Globus pallidus (tissue), 1 donor: ENCODE results near the gene VPS39.

Experiments
- DNase-seq: peaks from one replicate; pipeline ENCODE4 v3.0.0-alpha.2; 2015; ENCODE audit warnings: low spot score

VPS39 gene

DNA sequence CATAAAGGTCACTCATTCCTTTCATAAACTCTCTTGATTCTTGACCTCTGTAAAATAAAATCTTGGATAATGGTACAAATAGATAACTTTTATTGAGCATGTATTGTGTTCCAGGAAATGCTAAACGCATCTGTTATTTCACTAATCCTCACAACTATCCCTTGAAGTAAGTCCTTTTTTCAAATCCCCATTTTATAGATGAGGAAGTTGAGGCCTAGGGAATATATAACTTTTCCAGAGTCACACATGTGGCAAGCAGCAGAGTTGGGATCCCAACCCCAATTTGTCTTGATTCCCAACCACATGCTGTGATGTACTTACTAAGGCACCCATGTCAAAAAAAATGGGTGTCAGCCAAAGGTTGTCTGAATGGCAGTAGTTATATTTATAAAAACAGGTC lies 6.3 kb downstream of the VPS39 start:
- DNase-seq: no peak

DNA sequence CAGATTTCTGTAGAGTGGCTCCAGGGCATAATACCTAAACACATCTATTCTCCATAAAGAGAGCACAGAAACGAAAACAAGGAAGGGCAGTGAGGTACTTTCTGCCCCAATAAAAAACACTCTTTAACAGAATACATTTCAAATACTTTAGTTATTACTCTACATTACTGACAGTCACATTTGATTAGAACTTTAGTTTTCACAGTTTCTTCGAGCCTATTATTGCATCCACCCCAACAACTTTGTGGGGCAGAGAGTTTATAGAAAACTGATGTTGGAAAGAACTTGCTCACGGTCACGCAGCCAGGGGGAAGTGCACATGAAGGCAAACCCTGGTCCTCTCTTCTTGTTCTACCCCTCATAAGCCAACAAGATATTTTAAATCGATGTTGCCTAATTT lies 9.0 kb downstream of the VPS39 start:
- no peak for DNase-seq

DNA sequence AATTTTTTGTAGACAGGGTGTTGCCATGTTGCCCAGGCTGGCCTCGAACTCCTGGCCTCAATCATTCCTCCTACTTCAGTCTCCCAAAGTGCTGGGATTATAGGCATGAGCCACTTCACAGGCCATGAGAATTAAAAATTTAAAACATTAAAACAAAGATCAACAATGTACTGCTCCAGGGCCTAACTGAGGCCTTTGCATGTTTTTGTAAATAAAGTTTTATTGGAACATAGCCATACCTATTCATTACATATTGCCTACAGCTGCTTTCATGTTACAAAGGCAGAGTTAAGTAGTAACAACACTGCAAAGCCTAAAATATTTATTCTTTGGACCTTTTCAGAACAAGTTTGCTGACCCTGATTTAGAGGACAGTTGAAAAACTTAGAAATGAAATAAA lies 9.6 kb downstream of the VPS39 start:
- DNase-seq: no peak

DNA sequence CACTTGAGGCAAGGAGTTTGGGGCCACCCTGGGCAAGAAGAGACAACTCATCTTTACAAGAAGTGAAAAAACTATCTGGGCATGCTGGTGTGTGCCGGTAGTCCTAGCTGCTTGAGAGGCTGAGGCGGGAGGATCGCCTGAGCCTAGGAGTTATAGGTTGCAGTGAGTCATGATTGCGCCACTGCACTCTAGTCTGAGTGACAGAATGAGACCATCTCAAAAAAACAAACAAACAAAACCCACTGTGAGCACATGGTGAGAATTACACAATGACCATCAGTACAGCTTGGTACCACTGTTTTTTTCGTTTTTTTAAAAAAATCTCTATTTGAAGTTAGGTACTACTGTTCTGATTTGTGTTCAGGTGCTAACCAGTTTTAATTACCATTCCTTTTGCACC lies 13.6 kb downstream of the VPS39 start:
- DNase-seq: no peak

DNA sequence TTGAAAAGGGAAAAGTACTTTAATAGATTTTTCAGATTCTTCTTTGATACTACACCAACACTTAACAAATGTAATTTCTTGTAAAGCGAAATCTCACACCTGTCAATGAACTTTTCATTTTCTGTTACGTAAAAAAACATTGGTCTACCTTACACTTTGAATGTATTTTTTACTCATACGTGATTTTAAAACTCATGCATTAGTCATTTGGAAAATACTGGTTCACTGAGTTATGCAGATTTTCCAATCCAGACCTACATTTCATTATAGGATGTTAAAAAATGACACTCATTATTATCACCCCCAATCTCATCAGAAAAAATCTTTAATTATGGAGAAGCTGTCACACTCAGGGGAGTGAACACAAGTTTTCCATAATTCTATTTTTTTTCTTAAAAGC lies 14.7 kb downstream of the VPS39 start:
- DNase-seq: no peak

DNA sequence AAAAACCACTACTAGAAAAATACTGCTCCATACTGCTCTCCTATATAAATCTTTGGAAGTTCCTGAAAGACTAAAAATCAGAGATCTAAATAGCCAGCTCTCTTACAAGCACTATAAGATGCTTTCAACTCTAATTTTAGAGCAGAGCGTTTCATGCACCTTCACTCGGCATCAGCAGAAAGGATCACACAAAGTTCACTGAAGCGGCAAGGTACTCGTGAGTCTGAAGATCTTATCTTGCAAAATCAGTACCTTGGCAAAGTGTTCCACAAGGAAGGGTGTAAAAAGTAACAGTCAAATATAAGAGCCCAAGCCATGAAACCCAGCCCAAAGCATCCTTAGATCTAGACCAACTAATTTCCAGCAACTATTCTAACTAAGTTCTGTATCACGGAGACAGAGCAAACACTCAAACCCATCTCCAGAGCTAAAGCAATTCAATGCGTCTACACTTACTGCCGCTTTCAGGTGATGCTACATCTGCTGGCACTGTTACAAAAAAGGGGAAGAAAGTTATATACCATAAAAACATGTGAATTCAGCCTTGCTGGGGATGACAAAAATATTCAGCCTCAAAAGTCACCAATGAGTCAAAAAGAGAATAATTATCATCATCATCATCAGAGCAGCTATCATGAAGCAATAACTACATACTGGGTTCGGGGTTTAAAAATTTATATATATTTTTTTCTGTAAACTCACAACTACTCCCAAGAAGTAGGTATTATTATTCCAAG lies 16.3 kb downstream of the VPS39 start:
- no peak for DNase-seq

DNA sequence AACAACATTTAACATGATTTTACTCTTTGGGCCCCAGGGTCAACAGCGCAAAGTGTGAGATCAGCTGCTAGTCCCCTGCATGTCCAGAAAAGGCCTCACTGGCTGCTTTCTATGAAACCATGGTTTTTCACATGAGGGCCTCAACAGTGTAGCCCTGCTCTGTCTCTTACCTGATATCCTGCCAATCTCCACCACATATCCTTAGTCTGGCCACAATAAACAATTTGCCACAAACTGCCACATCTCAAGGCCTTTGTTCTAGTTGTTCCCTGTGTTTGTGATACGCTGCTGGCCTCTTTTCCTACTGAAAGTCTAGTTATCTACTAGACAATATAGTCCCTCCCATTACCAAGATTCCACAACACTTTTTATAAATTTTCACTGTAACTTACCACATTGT lies 17.7 kb downstream of the VPS39 start:
- DNase-seq: no peak

DNA sequence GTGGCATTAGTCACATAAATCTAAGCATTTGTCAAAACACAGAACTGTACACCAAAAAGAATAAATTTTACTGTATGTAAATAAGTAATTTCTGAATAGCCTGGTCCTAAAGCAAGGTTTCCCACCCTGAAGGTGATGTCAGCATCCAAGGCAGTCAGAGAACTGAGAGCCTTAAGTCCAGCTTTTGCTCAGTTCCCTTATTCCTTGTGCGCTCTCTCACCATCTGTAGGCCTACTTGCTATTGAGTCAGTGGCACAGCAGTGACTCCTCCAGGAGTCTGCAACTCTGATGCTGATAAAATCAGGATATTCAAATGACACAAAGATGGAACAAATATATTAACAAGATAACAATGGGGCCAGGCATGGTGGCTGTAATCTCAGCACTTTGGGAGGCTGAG lies 22.3 kb downstream of the VPS39 start:
- no peak for DNase-seq

DNA sequence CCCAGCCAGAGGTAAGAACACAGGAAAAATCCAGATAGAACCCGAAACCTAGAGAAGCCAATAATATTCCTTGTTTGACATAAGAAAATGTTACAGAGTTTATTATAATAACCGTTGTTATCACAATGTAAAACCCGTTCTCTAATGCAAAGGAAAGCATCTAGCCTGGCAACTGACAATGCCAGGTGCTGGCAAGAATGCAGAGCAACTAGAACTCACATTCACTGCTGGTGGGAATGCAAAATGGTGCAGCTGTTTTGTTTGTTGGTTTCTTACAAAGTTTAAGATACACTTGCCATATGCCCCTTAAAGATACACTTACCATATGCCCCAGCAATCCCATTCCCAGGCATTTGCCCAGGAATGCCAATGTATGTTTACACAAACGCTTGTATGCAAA lies 23.4 kb downstream of the VPS39 start:
- no peak for DNase-seq

DNA sequence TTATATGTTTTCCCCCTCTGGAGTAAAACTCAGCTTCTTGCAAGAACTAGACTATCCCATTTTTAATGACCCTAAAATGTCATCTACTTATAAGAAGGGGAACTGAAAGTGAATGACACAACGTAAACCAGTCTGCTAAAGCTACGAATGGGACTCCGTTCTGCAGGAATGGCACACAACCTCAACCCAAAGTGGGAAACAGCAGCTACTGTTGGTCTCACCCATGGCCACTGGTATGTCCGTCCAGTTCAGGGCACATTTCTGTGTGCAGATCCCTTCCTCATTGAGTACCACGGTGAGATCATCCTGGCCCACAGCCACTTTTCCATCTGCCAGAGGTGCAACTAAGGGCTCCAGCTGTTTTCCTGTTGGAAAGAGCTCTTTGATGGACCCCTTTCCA lies 23.8 kb downstream of the VPS39 start:
- peak; percentile 31 for DNase-seq

DNA sequence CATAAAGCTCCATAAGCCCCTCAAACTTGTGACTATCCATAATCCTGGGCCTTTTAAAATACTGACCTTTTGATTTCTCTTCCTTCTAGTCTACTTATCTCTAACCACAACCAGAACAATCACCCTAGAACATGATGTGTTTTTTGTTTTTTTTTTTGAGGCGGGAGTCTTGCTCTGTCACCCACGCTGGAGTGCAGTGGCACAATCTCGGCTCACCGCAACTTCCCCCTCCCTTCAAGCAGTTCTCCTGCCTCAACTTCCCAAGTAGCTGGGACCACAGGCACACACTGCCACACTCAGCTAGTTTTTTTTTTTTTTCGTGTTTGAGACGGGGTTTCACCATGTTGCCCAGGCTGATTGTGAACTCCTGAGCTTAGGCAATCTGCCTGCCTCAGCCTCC lies 25.1 kb downstream of the VPS39 start:
- DNase-seq: no peak

DNA sequence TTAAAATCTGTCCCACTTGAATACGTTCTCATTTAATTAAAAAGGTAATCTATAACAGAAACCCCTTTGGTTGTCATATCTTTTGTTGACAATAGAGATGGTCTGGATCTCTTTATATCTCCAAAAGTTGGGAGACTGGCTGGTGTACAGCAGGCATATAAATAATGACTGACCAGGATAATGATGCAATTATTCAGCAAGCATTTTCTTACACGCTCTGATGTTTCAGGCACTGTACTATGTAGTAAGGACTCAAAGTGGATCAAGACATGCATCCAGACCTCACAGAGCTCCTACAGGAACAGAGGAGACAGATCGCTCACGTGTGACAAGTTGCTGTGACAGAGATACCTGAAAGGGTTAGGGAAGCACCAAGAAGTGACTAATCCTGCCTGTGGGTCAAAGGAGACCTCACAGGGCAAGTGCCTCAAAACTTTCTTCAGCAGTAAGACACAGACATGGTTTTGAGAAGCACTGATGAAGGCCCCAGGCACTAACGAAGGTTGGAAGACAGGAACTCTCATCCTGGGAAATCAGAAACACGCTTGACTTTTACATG lies 25.7 kb downstream of the VPS39 start:
- DNase-seq: no peak

DNA sequence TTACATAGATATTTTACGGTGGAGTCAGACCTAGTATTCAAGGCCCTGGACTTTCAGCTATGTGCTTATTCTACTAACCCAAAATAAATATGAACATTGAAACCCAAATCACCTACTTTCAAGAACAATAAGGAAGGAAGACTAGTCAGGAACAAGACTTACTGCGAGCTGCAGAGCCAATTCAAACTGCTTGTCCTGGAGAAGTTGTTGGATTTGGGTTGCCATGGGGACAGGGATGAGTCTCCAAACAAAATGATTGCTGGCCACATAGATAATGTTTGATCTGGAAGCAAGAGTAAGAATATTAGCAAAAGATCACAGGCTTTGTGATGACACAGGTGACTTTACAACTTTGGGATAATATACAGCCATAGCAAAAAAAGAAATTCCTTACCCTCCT lies 30.0 kb downstream of the VPS39 start:
- DNase-seq: no peak

DNA sequence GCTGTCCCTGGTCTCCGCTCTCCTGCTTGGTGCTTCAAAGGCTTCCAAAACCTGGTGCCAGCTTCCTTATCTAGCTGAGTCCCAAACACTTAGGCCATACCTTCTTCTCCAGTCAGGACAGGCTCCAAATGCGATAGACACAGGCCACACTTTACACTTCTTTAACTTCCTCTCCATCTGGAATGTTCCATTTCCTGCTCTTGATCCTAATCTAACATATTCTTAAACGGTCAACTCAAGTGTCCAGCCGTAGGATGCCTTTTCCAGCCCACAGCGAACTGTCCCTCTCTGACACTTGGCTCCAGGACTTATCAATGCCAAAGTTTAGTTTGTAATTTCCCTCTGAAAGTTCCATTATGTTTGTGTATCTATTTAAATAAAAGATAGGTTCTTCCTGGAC lies 32.4 kb downstream of the VPS39 start:
- no peak for DNase-seq

DNA sequence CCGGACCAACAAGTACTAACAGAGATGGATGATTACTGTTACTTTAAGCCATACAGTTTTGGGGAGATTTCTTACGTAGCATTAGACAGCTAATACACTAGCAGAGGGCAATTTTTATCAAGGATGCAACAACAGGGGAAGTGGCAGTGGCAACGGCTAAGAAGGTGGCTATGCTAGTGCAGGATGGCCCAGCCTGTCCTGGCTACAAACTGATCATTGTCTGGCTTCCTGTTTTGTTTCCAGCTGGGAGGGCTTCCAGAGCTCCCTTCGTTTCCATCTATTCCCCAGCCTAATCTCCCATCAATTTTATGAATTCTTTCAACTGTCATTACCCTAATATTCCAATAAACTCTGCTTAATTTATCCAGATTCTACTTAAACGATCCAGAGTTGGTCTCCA lies 35.6 kb downstream of the VPS39 start:
- no peak for DNase-seq

DNA sequence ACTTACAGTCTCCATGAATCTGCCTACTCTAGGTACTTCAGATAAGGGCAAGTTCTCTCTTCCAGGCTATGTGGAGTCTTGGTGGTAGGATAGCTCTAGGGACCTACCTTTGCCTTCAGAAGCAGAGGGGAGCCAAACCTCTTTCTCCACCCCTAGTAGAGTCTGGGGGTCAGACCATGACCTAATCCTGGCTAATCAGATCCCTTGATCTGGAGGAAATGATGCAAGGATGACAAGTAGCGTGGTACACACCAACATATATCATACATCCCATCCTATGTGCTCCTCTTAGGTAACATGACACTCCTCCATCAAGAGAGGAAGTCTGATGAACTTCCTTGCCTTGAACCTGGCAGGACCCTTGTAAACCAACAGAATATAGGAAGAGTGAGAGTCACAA lies 36.3 kb downstream of the VPS39 start:
- no peak for DNase-seq

DNA sequence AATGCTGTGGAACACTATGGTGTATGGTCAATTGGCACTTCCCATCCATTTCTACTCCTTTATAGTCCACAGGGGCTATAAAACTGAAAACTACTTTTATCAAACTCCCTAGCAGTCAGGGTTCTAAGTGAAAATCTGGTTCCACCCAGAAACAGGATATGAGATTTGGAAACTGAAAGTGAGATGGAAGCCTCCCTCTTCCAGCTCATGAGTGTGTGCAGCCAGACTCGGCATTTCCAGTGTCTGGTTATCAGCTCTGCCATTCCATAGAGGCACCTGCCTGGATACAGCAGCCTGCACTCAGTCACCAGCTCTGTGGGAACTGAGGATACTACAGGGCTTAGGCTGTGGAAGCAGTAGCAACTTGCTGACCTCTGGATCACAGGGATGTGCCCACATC lies 37.0 kb downstream of the VPS39 start:
- no peak for DNase-seq

DNA sequence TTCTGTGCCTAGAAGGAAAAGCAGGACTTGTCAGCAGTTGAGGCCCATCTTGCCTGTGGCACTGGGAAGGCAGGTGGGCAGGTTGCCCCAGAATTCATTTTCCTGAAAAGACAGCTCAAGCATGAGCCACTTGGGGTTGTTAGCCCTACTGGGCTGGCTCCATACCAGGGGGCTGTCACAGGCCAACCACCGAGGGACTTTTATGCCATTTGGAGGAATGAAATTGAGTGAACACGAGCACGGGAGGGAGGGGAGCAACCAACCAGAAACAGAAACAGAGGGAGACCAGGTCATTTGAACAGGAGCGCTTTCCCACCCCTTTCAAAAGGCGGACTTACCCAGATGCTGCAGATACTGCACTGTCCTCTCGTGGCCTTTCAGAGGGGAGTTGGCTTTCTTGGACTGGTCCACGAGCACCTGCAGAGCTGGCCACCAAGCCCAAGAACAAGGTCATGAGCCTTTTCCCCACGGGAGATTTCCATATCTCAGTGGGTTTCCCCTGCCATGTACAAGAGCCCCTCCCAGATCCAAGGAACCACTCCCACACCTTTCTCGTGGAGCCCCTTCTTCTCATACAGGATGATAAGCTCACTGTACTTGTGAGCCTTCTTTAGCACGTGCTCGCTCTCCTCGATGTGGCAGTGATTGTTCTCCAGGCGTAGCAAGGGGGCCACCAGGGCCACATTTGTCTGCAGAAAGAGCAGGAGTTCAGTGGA lies 41.7 kb downstream of the VPS39 start:
- DNase-seq: no peak

DNA sequence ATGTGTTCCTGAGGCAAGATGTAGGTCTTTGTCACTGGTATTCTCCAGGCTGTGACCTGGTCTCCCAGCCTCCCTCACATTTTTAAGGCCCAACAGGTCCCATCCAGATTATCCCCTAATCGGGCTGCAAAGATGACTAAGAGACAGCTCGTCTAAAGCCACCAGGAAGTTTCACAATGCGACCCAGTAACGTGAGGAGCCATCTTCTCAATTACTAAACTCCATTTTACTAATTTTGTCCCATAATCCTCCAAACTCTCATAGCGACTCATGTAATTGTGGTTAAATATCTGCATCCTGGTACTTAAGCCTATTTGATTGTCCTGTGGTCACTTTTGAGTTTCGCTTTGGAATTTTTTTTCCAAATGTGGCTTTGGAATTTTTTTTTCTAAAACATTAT lies 43.0 kb downstream of the VPS39 start:
- no peak for DNase-seq

DNA sequence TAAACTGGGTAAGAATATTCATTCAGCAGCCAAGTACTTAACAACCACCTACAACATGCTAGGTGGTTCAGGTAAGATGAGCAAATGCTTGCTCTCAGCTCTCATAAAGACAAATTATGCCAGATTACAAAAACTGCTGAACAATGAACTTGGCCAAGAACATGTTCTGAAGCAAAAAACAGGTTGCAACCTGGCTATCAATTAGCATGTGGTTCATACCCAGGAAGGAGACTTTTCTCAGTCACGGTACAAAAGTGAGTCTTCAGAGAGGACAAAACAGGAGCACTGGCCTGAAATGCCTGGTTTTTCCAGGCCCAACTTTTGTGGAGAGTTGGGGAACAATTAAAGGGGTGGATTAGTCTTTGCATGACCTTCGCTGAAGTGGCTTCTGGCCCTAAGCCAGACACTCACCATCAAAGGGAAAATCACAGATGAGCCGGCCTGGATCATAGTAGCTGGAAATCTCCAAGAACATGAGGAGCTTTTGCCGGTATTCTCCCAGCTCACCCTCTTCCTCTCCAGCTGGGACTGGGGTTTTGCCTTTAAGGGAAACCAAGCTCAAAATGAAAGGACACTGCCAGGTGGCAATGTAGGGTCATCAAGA lies 44.1 kb downstream of the VPS39 start:
- DNase-seq: no peak

DNA sequence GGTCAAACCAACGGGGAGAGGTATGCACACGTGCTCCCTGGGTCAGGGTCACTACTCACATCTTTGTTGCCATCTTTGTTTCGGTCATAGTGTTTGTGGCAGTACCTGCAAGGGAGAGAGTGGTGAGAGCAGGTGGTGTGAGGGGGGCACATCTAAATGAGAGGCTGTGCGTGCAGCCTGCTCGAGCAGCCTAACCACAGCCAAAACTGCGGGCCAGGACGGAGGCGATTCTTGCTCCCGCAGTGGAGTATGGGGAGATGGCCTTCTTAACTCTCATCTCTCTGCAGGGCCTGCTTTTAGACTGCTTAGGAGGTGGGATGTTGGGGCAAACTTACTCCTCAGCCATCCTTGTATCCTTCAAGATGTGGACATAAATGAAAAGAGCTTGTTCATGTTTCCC lies 44.8 kb downstream of the VPS39 start:
- no peak for DNase-seq

DNA sequence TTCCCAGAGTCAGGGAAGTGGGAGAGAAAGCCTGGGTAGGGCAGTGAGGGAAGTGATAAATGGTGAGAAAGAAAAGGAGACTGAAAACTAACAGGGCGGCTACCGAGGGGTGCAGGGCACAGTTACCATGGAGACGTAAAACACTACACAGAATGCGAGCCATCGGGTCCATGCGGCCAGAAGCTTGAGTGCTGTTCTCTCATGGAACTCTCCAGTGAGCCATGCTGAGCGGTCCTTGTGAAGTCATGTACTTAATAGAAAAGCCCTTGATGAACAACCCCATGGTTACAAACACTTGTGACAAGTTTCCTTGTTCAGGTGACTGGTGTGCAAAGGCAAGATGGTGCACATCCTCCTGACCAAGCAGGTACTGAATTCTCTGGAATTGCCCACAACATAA lies 48.0 kb downstream of the VPS39 start:
- no peak for DNase-seq

DNA sequence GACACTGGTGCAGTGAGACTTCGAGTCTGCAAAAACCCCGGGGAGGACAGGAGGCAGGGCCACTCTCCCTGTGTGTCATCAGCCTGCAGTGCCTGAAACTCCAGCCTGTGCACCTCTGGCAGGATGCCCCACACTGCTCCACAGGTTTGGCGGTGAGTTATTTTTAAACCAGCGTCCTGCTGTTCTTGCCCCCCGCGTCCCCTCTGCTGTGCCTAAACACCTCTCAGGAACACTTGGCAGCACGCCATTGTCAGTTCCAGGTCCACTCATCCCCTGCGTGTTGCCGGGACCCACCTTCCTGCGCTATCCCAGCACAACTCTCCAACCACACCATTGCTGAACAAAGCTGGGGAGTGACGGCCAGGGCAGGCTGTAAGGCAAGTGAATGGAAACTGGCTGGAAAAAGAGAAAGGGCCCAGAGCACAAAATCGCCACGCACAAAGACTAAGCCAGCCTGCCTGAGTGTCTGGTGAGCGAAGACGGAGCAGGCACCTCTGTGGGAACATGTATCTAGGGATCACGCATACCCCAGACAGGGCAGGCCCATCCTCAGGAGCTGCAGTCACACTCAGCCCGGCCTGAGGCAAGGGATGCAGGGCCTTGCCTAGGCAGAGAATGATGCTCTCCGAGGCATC lies 48.6 kb downstream of the VPS39 start:
- no peak for DNase-seq
